HUES48 (cell line): ENCODE data around the gene GALNT14.

Experiments used
- H3K27ac ChIP-seq: one replicate; pipeline ENCODE4 v1.7.0; 2013; ENCODE audit warnings: low read depth, low read length, inconsistent platforms
- H3K27me3 ChIP-seq: 2 replicates; pipeline ENCODE4 v1.6.1; 2013; ENCODE audit warnings: mild to moderate bottlenecking, low read length; ENCODE audit not compliant: control insufficient read depth, insufficient read depth
- H3K36me3 ChIP-seq: 2 replicates; pipeline ENCODE4 v1.6.1; 2013; ENCODE audit warnings: low read length; ENCODE audit not compliant: control insufficient read depth, insufficient read depth
- H3K4me1 ChIP-seq: 2 replicates; pipeline ENCODE4 v1.6.1; 2013; ENCODE audit warnings: mild to moderate bottlenecking, low read length; ENCODE audit not compliant: control insufficient read depth, insufficient read depth
- H3K4me3 ChIP-seq: 2 replicates; pipeline ENCODE4 v1.5.1; 2013; ENCODE audit warnings: mild to moderate bottlenecking, low read depth, low read length
- H3K9ac ChIP-seq: 2 replicates; pipeline ENCODE4 v1.6.1; 2013; ENCODE audit warnings: mild to moderate bottlenecking, low read depth, low read length, moderate library complexity
- H3K9me3 ChIP-seq: 2 replicates; pipeline ENCODE4 v1.6.1; 2013; ENCODE audit warnings: low read length; ENCODE audit not compliant: control insufficient read depth, insufficient read depth

GALNT14 gene

GRCh38 chr2:30975156-30975555 is 163.1 kb downstream of the GALNT14 start:
- peaks cover 2% of the 10 kb centered on the region; the same call in 1 of the 2 replicates for H3K9me3 ChIP-seq
- H3K9ac ChIP-seq, result no peak overlapping the region
- H3K27ac ChIP-seq, result no peak overlapping the region
- H3K4me3 ChIP-seq, result no peak overlapping the region
- no peaks in the 10 kb centered on the region for H3K36me3 ChIP-seq
- H3K4me1 ChIP-seq, result no peaks in the 10 kb centered on the region
- H3K27me3 ChIP-seq, result no peaks in the 10 kb centered on the region

GRCh38 chr2:30974554-30974953 is 163.7 kb downstream of the GALNT14 start:
- no peak overlapping the region for H3K27ac ChIP-seq
- no peak overlapping the region for H3K4me3 ChIP-seq
- H3K27me3 ChIP-seq, result no peaks in the 10 kb centered on the region
- no peak overlapping the region for H3K9ac ChIP-seq
- no peaks in the 10 kb centered on the region for H3K36me3 ChIP-seq
- H3K4me1 ChIP-seq, result no peaks in the 10 kb centered on the region
- H3K9me3 ChIP-seq, result peaks cover 2% of the 10 kb centered on the region; the same call in 1 of the 2 replicates

- H3K27ac ChIP-seq, result no peak overlapping the region
- no peak overlapping the region for H3K4me3 ChIP-seq
- H3K27me3 ChIP-seq, result no peaks in the 10 kb centered on the region
- peaks cover 2% of the 10 kb centered on the region; the same call in 1 of the 2 replicates for H3K9me3 ChIP-seq
- no peak overlapping the region for H3K9ac ChIP-seq
- H3K4me1 ChIP-seq, result no peaks in the 10 kb centered on the region
- no peaks in the 10 kb centered on the region for H3K36me3 ChIP-seq
Measured at GRCh38 chr2:30974092-30974491, 164.1 kb downstream of the GALNT14 start.

GRCh38 chr2:30971231-30972025 is 166.8 kb downstream of the GALNT14 start:
- no peaks in the 10 kb centered on the region for H3K27me3 ChIP-seq
- H3K9ac ChIP-seq, result no peak overlapping the region
- no peaks in the 10 kb centered on the region for H3K9me3 ChIP-seq
- no peak overlapping the region for H3K4me3 ChIP-seq
- no peak overlapping the region for H3K27ac ChIP-seq
- no peaks in the 10 kb centered on the region for H3K4me1 ChIP-seq
- H3K36me3 ChIP-seq, result no peaks in the 10 kb centered on the region

- Histone ChIP-seq H3K9ac (no peak overlapping the region), H3K27me3 (no peaks in the 10 kb centered on the region), H3K36me3 (no peaks in the 10 kb centered on the region), H3K9me3 (no peaks in the 10 kb centered on the region), H3K4me1 (no peaks in the 10 kb centered on the region), H3K27ac (no peak overlapping the region), H3K4me3 (no peak overlapping the region)
Measured at GRCh38 chr2:30968660-30969397, 169.4 kb downstream of the GALNT14 start.

- Histone ChIP-seq H3K9ac (no peak overlapping the region), H3K36me3 (no peaks in the 10 kb centered on the region), H3K4me3 (no peak overlapping the region), H3K27ac (no peak overlapping the region), H3K4me1 (no peaks in the 10 kb centered on the region), H3K27me3 (no peaks in the 10 kb centered on the region), H3K9me3 (no peaks in the 10 kb centered on the region)
Measured at GRCh38 chr2:30966786-30967185, 171.5 kb downstream of the GALNT14 start.

- H3K9ac ChIP-seq, result no peak overlapping the region
- H3K27ac ChIP-seq, result no peak overlapping the region
- no peak overlapping the region for H3K4me3 ChIP-seq
- H3K36me3 ChIP-seq, result no peaks in the 10 kb centered on the region
- H3K4me1 ChIP-seq, result no peaks in the 10 kb centered on the region
- no peaks in the 10 kb centered on the region for H3K27me3 ChIP-seq
- H3K9me3 ChIP-seq, result no peaks in the 10 kb centered on the region
Measured at GRCh38 chr2:30965022-30965531, 173.2 kb downstream of the GALNT14 start.

GRCh38 chr2:30964334-30965005 is 173.8 kb downstream of the GALNT14 start:
- Histone ChIP-seq H3K36me3 (no peaks in the 10 kb centered on the region), H3K27ac (no peak overlapping the region), H3K4me3 (no peak overlapping the region), H3K27me3 (no peaks in the 10 kb centered on the region), H3K9me3 (no peaks in the 10 kb centered on the region), H3K9ac (no peak overlapping the region), H3K4me1 (no peaks in the 10 kb centered on the region)

- Histone ChIP-seq H3K4me1 (peaks cover 6% of the 10 kb centered on the region; the same call in 1 of the 2 replicates), H3K9ac (no peak overlapping the region), H3K27me3 (no peaks in the 10 kb centered on the region), H3K9me3 (no peaks in the 10 kb centered on the region), H3K36me3 (no peaks in the 10 kb centered on the region), H3K27ac (no peak overlapping the region), H3K4me3 (no peak overlapping the region)
Measured at GRCh38 chr2:30963184-30963583, 175.1 kb downstream of the GALNT14 start.

- Histone ChIP-seq H3K4me1 (peaks cover 6% of the 10 kb centered on the region; the same call in 1 of the 2 replicates), H3K9ac (no peak overlapping the region), H3K27ac (no peak overlapping the region), H3K36me3 (no peaks in the 10 kb centered on the region), H3K9me3 (no peaks in the 10 kb centered on the region), H3K4me3 (no peak overlapping the region), H3K27me3 (no peaks in the 10 kb centered on the region)
Measured at GRCh38 chr2:30960213-30960612, 178.0 kb downstream of the GALNT14 start.
